Measurements from ENCODE around the gene RAB3D.

DNA sequence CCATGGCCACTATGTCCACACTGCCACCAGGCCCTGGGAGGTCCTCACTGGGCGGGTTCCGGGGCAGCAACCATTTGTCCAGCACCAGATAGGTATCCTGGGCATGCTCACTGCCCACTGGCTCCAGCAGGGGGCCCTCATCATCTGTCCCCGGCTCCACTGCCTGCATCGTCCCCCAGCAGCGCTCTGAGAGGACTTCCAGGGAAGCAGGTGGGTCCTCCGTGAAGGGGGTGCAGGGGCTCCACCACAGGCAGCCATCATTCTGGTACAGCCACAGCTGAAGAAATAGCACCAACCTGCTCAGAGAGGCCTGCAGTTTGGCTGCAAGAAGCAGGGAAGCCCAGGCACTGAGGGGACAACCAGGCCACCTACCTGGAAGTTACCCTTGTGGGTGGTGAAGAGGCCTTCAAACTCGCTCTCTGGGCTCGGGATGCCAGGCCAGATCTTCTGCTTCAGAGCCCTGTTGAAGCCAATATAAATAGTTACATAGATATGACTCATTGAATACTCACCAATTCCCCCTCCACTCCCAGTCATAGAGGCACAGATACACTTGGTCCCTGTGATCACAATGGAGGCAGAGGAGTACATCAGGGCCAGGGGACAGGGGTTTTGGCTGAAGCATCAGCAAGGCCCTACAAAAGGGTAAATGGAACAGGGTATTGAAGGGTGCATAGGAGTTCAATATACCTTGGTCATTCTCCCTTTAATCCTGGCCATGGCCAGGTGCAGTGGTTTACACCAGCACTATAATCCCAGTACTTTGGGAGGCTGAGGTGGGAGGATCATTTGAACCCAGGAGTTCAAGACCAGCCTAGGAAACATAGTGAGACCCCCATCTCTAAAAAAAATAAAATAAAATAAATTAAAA lies 39.1 kb upstream of the RAB3D start:
- TF ChIP-seq POLR2AphosphoS5 (IDR thresholded peaks at IDR 0.05; ENCODE audit: low read depth, low read length) = no peak
- no peak for TF ChIP-seq SIN3A (IDR thresholded peaks at IDR 0.05; ENCODE audit: borderline replicate concordance, insufficient read depth, low read length)
- TF ChIP-seq FOXP2 (optimal IDR thresholded peaks at IDR 0.05; ENCODE audit: borderline replicate concordance, extremely low read depth, extremely low read length, insufficient read depth) = no peak
- TF ChIP-seq, protein P1, sequence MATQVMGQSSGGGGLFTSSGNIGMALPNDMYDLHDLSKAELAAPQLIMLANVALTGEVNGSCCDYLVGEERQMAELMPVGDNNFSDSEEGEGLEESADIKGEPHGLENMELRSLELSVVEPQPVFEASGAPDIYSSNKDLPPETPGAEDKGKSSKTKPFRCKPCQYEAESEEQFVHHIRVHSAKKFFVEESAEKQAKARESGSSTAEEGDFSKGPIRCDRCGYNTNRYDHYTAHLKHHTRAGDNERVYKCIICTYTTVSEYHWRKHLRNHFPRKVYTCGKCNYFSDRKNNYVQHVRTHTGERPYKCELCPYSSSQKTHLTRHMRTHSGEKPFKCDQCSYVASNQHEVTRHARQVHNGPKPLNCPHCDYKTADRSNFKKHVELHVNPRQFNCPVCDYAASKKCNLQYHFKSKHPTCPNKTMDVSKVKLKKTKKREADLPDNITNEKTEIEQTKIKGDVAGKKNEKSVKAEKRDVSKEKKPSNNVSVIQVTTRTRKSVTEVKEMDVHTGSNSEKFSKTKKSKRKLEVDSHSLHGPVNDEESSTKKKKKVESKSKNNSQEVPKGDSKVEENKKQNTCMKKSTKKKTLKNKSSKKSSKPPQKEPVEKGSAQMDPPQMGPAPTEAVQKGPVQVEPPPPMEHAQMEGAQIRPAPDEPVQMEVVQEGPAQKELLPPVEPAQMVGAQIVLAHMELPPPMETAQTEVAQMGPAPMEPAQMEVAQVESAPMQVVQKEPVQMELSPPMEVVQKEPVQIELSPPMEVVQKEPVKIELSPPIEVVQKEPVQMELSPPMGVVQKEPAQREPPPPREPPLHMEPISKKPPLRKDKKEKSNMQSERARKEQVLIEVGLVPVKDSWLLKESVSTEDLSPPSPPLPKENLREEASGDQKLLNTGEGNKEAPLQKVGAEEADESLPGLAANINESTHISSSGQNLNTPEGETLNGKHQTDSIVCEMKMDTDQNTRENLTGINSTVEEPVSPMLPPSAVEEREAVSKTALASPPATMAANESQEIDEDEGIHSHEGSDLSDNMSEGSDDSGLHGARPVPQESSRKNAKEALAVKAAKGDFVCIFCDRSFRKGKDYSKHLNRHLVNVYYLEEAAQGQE (IDR thresholded peaks at IDR 0.05; ENCODE audit: insufficient read depth in 1 of 2, low read depth in 2 of 2, low read length in 2 of 2) = no peak
